Thoracic aorta (tissue), 2 donors: ENCODE measurements around the gene NAT10. TPM values are rescaled to one million over a fixed set of nuclear protein-coding genes. Genes with fewer than 3 reads are reported as not detected.

ENCODE experiments used
- ATAC-seq: fragments of 150-250 bp; one replicate; pipeline ENCODE4 v1.8.0; 2017; ENCODE audit warnings: low read depth; ENCODE audit not compliant: insufficient number of reproducible peaks, low FRiP score
- DNase-seq: peaks from one replicate; pipeline ENCODE4 v3.0.0-alpha.2; 2020; ENCODE audit warnings: low spot score
- H3K27ac ChIP-seq, 2 donors: fragments of 200-600 bp; sonication (generic); 1 replicate in 1 of 2; 2 replicates in 1 of 2; pipeline ENCODE4 v1.5.1; 2016; ENCODE audit warnings: mild to moderate bottlenecking in 2 of 2, moderate library complexity in 2 of 2
- H3K27me3 ChIP-seq: fragments of 200-600 bp; sonication (generic); replicated peaks from 2 replicates; pipeline ENCODE4 v1.6.0; 2016; ENCODE audit warnings: mild to moderate bottlenecking; ENCODE audit not compliant: insufficient read depth
- H3K36me3 ChIP-seq: fragments of 200-600 bp; sonication (generic); one replicate; pipeline ENCODE4 v1.5.1; 2016
- H3K4me1 ChIP-seq, 2 donors: fragments of 200-600 bp; sonication (generic); 1 replicate in 1 of 2; 2 replicates in 1 of 2; pipeline versions ENCODE4 v1.5.1 to v1.6.0; 2016; ENCODE audit warnings: low read depth in 2 of 2, mild to moderate bottlenecking in 1 of 2; ENCODE audit not compliant: control insufficient read depth in 1 of 2
- H3K4me3 ChIP-seq: fragments of 200-600 bp; sonication (generic); 2 replicates; pipeline ENCODE4 v1.5.1; 2016; ENCODE audit warnings: mild to moderate bottlenecking
- H3K9me3 ChIP-seq: fragments of 200-600 bp; sonication (generic); 2 replicates; pipeline ENCODE4 v1.5.1; 2016
- CTCF ChIP-seq: fragments of 200-600 bp; sonication (generic); IDR thresholded peaks from one replicate; pipeline ENCODE4 v1.5.1; 2019; ENCODE audit warnings: antibody characterized with exemption
- total RNA-seq, 2 donors: library from RNA; depleted of rRNA; stranded (reverse); fragments of >200 nt; gene quantifications; one replicate each; pipeline versions ENCODE4 v1.1.0 to v1.2.3, GENCODE V29; 2016

Gene NAT10
- total RNA-seq, 2 donors from 2014 or later = 14.1 to 39.9 TPM

GRCh38 chr11:34165786-34166555, 60.5 kb downstream of the NAT10 start:
- Histone ChIP-seq H3K4me1 (no peaks in the 10 kb centered on the region), H3K27me3 (no peaks in the 10 kb centered on the region), H3K27ac (no peak overlapping the region), H3K9me3 (no peaks in the 10 kb centered on the region), H3K4me3 (no peak overlapping the region), H3K36me3 (peaks cover 22% of the 10 kb centered on the region)
- TF ChIP-seq CTCF = no peak
- ATAC-seq (no peak), DNase-seq (no peak)

GRCh38 chr11:34166806-34167740, 61.6 kb downstream of the NAT10 start:
- ATAC-seq (peak; percentile 29), DNase-seq (no peak)
- peaks cover 22% of the 10 kb centered on the region for H3K36me3 ChIP-seq
- TF ChIP-seq CTCF = no peak
- no peak overlapping the region for H3K4me3 ChIP-seq
- H3K27ac ChIP-seq = no peak overlapping the region
- H3K9me3 ChIP-seq = no peaks in the 10 kb centered on the region
- H3K4me1 ChIP-seq = no peaks in the 10 kb centered on the region
- no peaks in the 10 kb centered on the region for H3K27me3 ChIP-seq

GRCh38 chr11:34167961-34168360, 62.5 kb downstream of the NAT10 start:
- Histone ChIP-seq H3K4me1 (no peaks in the 10 kb centered on the region), H3K9me3 (no peaks in the 10 kb centered on the region), H3K4me3 (no peak overlapping the region), H3K36me3 (peaks cover 17% of the 10 kb centered on the region), H3K27me3 (no peaks in the 10 kb centered on the region), H3K27ac (no peak overlapping the region)
- no peak for ATAC-seq
- DNase-seq = no peak
- no peak for TF ChIP-seq CTCF

- H3K36me3 ChIP-seq = peaks cover 12% of the 10 kb centered on the region
- no peak overlapping the region for H3K4me3 ChIP-seq
- no peaks in the 10 kb centered on the region for H3K9me3 ChIP-seq
- ATAC-seq = no peak
- TF ChIP-seq CTCF = no peak
- no peak overlapping the region for H3K27ac ChIP-seq
- no peak for DNase-seq
- no peaks in the 10 kb centered on the region for H3K27me3 ChIP-seq
- H3K4me1 ChIP-seq = peaks cover 1 to 2% of the 10 kb centered on the region in 2 donors
These were observed 63.4 kb downstream of the NAT10 start for GRCh38 chr11:34168642-34169420.
